HepG2 (cell line): ENCODE results near the gene MYL2. TPM values are rescaled to one million over a fixed set of nuclear protein-coding genes. Genes with fewer than 3 reads are reported as not detected.

Experiments
- AGO2 ChIP-seq: fragments of 200-400 bp; formaldehyde crosslinking; optimal IDR thresholded peaks from 2 replicates; pipeline ENCODE3; 2017; ENCODE audit warnings: mild to moderate bottlenecking, low read depth, low read length, moderate library complexity
- DMTF1 ChIP-seq: sonication (generic); formaldehyde crosslinking; IDR thresholded peaks from 2 replicates; pipeline ENCODE4 v1.4.0; 2020; ENCODE audit warnings: mild to moderate bottlenecking, missing genetic modification reagents
- FOXA1 ChIP-seq, 2 experiments: fragments of 450-650 bp in 1 of 2; sonication (generic) in 1 of 2; formaldehyde crosslinking in 1 of 2; IDR thresholded peaks; 2 replicates each; pipeline versions ENCODE4 v1.4.0 to v1.6.1; 2016 to 2020; ENCODE audit warnings: missing genetic modification reagents in 1 of 2
- IKZF1 ChIP-seq: fragments of 450-650 bp; IDR thresholded peaks from 2 replicates; pipeline ENCODE4 v1.7.1; 2016
- MAFF ChIP-seq: IDR thresholded peaks from 2 replicates; pipeline ENCODE4 v1.6.1; 2011; ENCODE audit warnings: low read depth, low read length, improper control_type of control experiment
- MEIS1 ChIP-seq: sonication (generic); formaldehyde crosslinking; IDR thresholded peaks from 2 replicates; pipeline ENCODE4 v1.9.0; 2021; ENCODE audit warnings: mild to moderate bottlenecking, missing genetic modification reagents, moderate library complexity, borderline replicate concordance
- NBN ChIP-seq: fragments of 450-650 bp; conservative IDR thresholded peaks from 2 replicates; pipeline ENCODE4 v1.6.1; 2017
- NFE2L1 ChIP-seq: sonication (generic); formaldehyde crosslinking; IDR thresholded peaks from 2 replicates; pipeline ENCODE4 v1.4.0; 2020; ENCODE audit warnings: missing genetic modification reagents, mild to moderate bottlenecking, borderline replicate concordance
- PAXIP1 ChIP-seq: sonication (generic); formaldehyde crosslinking; conservative IDR thresholded peaks from 2 replicates; pipeline ENCODE4 v1.4.0; 2020; ENCODE audit warnings: mild to moderate bottlenecking, missing genetic modification reagents, moderate library complexity
- RXRB ChIP-seq: IDR thresholded peaks from 2 replicates; pipeline ENCODE4 v1.6.1; 2016; ENCODE audit warnings: borderline replicate concordance, missing genetic modification reagents, missing compliant biosample characterization
- SNAPC2 ChIP-seq: sonication (generic); formaldehyde crosslinking; IDR thresholded peaks from 2 replicates; pipeline ENCODE4 v1.8.1; 2022; ENCODE audit warnings: mild to moderate bottlenecking, missing genetic modification reagents
- ZBTB4 ChIP-seq: sonication (generic); formaldehyde crosslinking; IDR thresholded peaks from 2 replicates; pipeline ENCODE4 v1.4.0; 2020; ENCODE audit warnings: missing genetic modification reagents, mild to moderate bottlenecking, borderline replicate concordance
- ZMYM3 ChIP-seq: sonication (generic); formaldehyde crosslinking; IDR thresholded peaks from 2 replicates; pipeline ENCODE4 v1.5.1; 2020; ENCODE audit warnings: mild to moderate bottlenecking, missing genetic modification reagents
- ZNF136 ChIP-seq: sonication (generic); formaldehyde crosslinking; IDR thresholded peaks from 2 replicates; pipeline ENCODE4 v1.8.1; 2022; ENCODE audit warnings: low read depth, mild to moderate bottlenecking, moderate library complexity, missing genetic modification reagents
- ZNF17 ChIP-seq: sonication (generic); formaldehyde crosslinking; IDR thresholded peaks from 2 replicates; pipeline ENCODE4 v1.5.0; 2020; ENCODE audit warnings: mild to moderate bottlenecking, missing genetic modification reagents
- ZNF24 ChIP-seq: fragments of 450-650 bp; IDR thresholded peaks from 2 replicates; pipeline ENCODE4 v1.6.1; 2017; ENCODE audit warnings: antibody characterized with exemption, mild to moderate bottlenecking
- ZNF263 ChIP-seq: sonication (generic); formaldehyde crosslinking; IDR thresholded peaks from 2 replicates; pipeline ENCODE4 v1.4.0; 2020; ENCODE audit warnings: missing genetic modification reagents
- ZNF597 ChIP-seq: sonication (generic); formaldehyde crosslinking; IDR thresholded peaks from 2 replicates; pipeline ENCODE4 v1.5.0; 2020; ENCODE audit warnings: missing genetic modification reagents
- ZNF713 ChIP-seq: sonication (generic); formaldehyde crosslinking; IDR thresholded peaks from 2 replicates; pipeline ENCODE4 v1.4.0; 2020; ENCODE audit warnings: mild to moderate bottlenecking, missing genetic modification reagents
- polyA plus RNA-seq, 8 experiments: library from polyadenylated mRNA; depleted of rRNA in 3 of 8; stranded (reverse) in 7 of 8; unstranded in 1 of 8; fragments of >200 nt; fragmentation: Illumina TruSeq in 4 of 8; extraction: Trizol in 4 of 8; gene quantifications; 2 replicates each; pipeline versions ENCODE4 v1.2.1 to v1.2.3, GENCODE V29; 2011 to 2016; ENCODE audit warnings: low read depth in 4 of 8, missing spikeins in 1 of 8, mixed read lengths in 1 of 8; ENCODE audit not compliant: insufficient read depth in 1 of 8
- total RNA-seq, 5 experiments: library from RNA; depleted of rRNA; stranded (reverse); fragments of >200 nt; fragmentation: Illumina TruSeq; extraction: Trizol; gene quantifications; 2 replicates each; pipeline ENCODE4 v1.2.3, GENCODE V29; 2016; ENCODE audit warnings: low read depth in 1 of 5

The MYL2 gene
- total and polyA plus RNA-seq, 2 of the 13 experiments (the other 11 are each of a cell fraction or from before 2014, with no cell fraction given) = not detected

GRCh38 chr12:110930348-110931314 lies 10.3 kb upstream of the MYL2 start (continued):
- TF ChIP-seq ZNF597 (CRISPR knock-in tag) = no peak
- no peak for TF ChIP-seq SNAPC2 (CRISPR knock-in tag)
- TF ChIP-seq ZBTB4 = no peak
- no peak for TF ChIP-seq ZNF136 (CRISPR knock-in tag)
- TF ChIP-seq ZNF263 (CRISPR knock-in tag) = no peak
- no peak for TF ChIP-seq NBN
- no peak for TF ChIP-seq DMTF1 (CRISPR knock-in tag)
- no peak for TF ChIP-seq PAXIP1 (CRISPR knock-in tag)
- no peak for TF ChIP-seq MAFF
- peak; percentile 59 for TF ChIP-seq FOXA1 (IDR thresholded peaks at IDR 0.05)
- TF ChIP-seq FOXA1 (CRISPR knock-in tag; IDR thresholded peaks at IDR 0.05) = no peak
- 0 out of 2 replicates have a peak, but pooled peaks have one; percentile 67 for TF ChIP-seq IKZF1
- TF ChIP-seq RXRB = no peak
- TF ChIP-seq MEIS1 = no peak
- TF ChIP-seq ZMYM3 = no peak
- TF ChIP-seq ZNF713 = no peak
- TF ChIP-seq ZNF17 (CRISPR knock-in tag) = no peak
- TF ChIP-seq NFE2L1 (CRISPR knock-in tag) = no peak
- TF ChIP-seq ZNF24 = no peak
- TF ChIP-seq AGO2 = no peak
